ENCODE data around the gene BMP6. TPM values are rescaled to one million over a fixed set of nuclear protein-coding genes. Genes with fewer than 3 reads are reported as not detected.

Gene BMP6
- total RNA-seq, 1 donor from 2014 or later = 6.6 TPM

DNA sequence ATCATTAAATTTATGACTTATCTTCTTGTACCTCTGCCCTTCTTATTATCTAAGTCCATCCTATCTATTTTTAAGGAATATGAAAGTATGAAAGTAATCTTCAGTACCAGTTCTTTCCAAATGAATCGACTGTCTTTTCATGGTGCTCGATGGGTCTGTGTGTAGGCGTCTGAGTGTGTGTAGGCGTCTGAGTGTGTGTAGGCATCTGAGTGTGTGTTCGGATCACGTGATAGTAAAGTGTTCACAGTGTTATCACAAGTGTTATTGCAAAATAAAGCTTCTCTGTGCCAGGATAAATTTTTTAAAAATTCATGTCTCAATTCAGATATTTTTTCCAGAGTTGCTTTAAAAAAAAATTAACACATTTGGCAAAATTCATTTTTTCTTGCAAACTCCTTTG lies 58.3 kb downstream of the BMP6 start:
- Histone ChIP-seq H3K4me1 (peaks cover 35% of the 10 kb centered on the region), H3K27me3 (ENCODE audit: low read depth) (no peaks in the 10 kb centered on the region), H3K4me3 (no peak overlapping the region), H3K36me3 (no peaks in the 10 kb centered on the region), H3K27ac (no peak overlapping the region), H3K9me3 (no peaks in the 10 kb centered on the region)
- TF ChIP-seq, protein P1, sequence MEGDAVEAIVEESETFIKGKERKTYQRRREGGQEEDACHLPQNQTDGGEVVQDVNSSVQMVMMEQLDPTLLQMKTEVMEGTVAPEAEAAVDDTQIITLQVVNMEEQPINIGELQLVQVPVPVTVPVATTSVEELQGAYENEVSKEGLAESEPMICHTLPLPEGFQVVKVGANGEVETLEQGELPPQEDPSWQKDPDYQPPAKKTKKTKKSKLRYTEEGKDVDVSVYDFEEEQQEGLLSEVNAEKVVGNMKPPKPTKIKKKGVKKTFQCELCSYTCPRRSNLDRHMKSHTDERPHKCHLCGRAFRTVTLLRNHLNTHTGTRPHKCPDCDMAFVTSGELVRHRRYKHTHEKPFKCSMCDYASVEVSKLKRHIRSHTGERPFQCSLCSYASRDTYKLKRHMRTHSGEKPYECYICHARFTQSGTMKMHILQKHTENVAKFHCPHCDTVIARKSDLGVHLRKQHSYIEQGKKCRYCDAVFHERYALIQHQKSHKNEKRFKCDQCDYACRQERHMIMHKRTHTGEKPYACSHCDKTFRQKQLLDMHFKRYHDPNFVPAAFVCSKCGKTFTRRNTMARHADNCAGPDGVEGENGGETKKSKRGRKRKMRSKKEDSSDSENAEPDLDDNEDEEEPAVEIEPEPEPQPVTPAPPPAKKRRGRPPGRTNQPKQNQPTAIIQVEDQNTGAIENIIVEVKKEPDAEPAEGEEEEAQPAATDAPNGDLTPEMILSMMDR (IDR thresholded peaks at IDR 0.05) = no peak
- ATAC-seq (no peak), DNase-seq (no peak)
- intact Hi-C loops (cut with DNase I) = no loop called here

DNA sequence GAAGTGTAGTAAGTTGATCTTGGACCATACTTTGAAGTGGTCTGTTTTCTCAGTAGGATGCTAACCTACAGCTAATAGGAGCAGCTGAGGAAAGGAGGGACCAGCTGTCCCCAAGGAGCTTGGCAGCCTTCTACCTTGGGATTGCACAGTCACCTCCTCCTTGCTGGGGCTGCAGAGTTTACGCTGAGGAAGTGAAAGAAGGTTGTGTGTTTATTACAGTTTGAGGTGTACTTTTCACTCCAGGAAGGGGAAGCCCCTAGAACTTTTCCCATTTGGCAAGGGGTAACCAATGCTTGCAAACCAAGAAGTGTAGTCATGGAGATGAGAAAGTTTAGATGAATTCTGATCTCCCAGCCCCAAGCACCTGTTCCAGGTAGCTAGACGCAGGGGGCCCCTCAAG lies 58.8 kb downstream of the BMP6 start:
- no peaks in the 10 kb centered on the region for H3K36me3 ChIP-seq
- DNase-seq (no peak), ATAC-seq (peak; percentile 14 to 26)
- peaks cover 35% of the 10 kb centered on the region for H3K4me1 ChIP-seq
- H3K27ac ChIP-seq = no peak overlapping the region
- TF ChIP-seq, protein P1 (IDR thresholded peaks at IDR 0.05) = no peak
- intact Hi-C loops (cut with DNase I) = no loop called here
- H3K9me3 ChIP-seq = no peaks in the 10 kb centered on the region
- H3K4me3 ChIP-seq = no peak overlapping the region
- H3K27me3 ChIP-seq (ENCODE audit: low read depth) = no peaks in the 10 kb centered on the region

DNA sequence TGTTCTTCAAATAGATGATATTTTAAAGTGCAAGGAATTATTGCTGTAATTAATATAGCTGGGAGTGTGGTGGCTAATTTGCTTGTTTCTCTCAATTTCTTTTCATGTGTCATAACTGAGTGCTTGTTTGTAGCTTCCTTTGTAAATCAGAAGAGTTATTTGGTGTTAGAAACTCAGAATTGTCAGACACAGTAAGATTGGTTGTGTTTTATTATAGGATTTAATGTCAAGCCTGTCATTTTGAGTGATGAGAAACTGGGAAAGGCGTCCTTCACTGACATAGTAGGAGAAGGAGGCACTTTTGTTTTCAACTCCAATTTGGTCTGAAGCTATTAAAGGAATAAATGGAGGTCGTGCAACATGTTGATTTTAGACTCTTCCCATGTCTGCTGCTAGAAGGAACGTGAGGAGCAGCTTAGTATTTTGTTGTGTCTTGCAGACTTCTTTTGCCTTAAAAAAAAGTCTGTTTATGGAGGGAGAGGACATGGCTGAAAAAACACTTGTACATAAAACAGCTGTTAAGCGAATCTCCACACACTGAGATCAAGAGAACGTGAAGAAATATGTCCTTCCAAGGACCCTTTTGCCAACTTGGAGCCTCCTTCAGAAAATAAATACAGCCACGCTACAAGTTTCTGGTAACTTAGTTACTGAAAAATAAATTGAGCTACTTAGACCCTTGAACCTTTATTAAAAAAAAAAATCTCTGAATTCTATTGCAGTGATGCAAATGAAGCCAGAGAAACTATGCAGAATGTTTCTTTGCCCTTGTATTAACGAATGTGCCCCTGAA lies 59.5 kb downstream of the BMP6 start:
- peaks cover 35% of the 10 kb centered on the region for H3K4me1 ChIP-seq
- no peaks in the 10 kb centered on the region for H3K36me3 ChIP-seq
- DNase-seq = no peak
- no peak overlapping the region for H3K4me3 ChIP-seq
- TF ChIP-seq, protein P1 (IDR thresholded peaks at IDR 0.05) = no peak
- H3K27me3 ChIP-seq (ENCODE audit: low read depth) = no peaks in the 10 kb centered on the region
- peak overlapping the region; percentile 43 for H3K27ac ChIP-seq
- intact Hi-C loops (cut with DNase I) = no loop called here
- ATAC-seq = peak; percentile 37 to 63
- no peaks in the 10 kb centered on the region for H3K9me3 ChIP-seq

DNA sequence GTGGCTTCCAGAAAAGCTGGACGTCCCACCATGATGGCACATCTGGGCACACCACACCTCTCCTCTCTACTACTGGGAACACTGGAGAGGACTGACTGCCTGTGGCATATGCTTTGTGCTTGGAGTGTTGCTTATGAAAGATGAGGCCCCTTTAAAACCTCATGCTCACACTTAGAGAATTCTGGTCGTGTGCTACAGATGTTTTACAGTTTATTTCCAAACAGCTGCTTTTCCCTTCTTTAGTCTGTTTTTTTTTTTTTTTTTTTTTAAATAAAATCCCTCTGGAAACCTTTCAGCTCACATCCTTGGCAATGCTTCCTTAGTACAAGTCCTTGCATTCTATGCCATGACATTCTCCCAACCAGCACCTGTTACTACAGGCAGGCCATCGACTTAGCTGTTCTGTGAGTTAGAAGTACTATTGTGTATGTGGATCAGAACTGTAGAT lies 60.3 kb downstream of the BMP6 start:
- H3K27me3 ChIP-seq (ENCODE audit: low read depth) = no peaks in the 10 kb centered on the region
- TF ChIP-seq, protein P1 (IDR thresholded peaks at IDR 0.05) = no peak
- peaks cover 35% of the 10 kb centered on the region for H3K4me1 ChIP-seq
- peak overlapping the region; percentile 43 for H3K27ac ChIP-seq
- no peak overlapping the region for H3K4me3 ChIP-seq
- intact Hi-C loops (cut with DNase I) = no loop called here
- ATAC-seq (peak in 1 of 2 donors; percentile 52), DNase-seq (no peak)
- no peaks in the 10 kb centered on the region for H3K36me3 ChIP-seq
- H3K9me3 ChIP-seq = no peaks in the 10 kb centered on the region

DNA sequence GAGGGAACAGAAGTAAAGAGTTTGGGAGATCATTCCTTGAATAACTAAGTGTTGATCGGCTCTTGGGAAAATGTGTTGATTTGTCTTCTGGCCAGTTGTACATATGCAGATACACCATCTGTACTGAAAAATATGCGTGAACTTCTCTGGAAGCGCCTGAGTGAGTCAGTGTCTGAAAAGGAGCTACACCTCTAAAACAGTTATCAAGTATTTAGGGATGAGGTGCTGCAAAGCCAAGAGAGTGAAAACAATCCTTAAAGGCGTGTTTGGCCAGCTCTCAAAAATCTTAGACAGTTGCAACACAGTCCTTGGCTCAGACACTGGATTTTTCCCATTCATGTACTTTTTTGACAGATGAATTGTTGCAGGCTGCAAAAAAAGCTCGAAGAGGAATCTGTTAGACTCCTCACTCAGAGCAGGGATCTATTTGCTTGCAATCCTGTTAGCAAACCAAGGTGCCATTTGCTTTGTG lies 61.3 kb downstream of the BMP6 start:
- intact Hi-C loops (cut with DNase I) = no loop called here
- H3K36me3 ChIP-seq = no peaks in the 10 kb centered on the region
- H3K27ac ChIP-seq = peak overlapping the region; percentile 25
- no peaks in the 10 kb centered on the region for H3K27me3 ChIP-seq (ENCODE audit: low read depth)
- no peak overlapping the region for H3K4me3 ChIP-seq
- peaks cover 35% of the 10 kb centered on the region for H3K4me1 ChIP-seq
- ATAC-seq = peak; percentile 30 to 51
- no peak for DNase-seq
- no peaks in the 10 kb centered on the region for H3K9me3 ChIP-seq
- TF ChIP-seq, protein P1 (IDR thresholded peaks at IDR 0.05) = no peak
